Gastroesophageal sphincter (tissue), 4 donors: ENCODE results near the gene KRT84. TPM values are rescaled to one million over a fixed set of nuclear protein-coding genes. Genes with fewer than 3 reads are reported as not detected.

Experiments
- ATAC-seq: fragments of 150-250 bp; one replicate; pipeline ENCODE4 v1.9.1; 2016; ENCODE audit warnings: mild to moderate bottlenecking, moderate library complexity
- H3K27ac ChIP-seq, 4 donors: fragments of 200-600 bp; sonication (generic) in 3 of 4; 1 replicate in 3 of 4; 2 replicates in 1 of 4; pipeline ENCODE4 v1.5.1; 2016 to 2019
- H3K27me3 ChIP-seq: fragments of 200-600 bp; sonication (generic); one replicate; pipeline ENCODE4 v1.5.1; 2019
- H3K36me3 ChIP-seq, 2 donors: fragments of 200-600 bp; sonication (generic); one replicate each; pipeline ENCODE4 v1.5.1; 2019; ENCODE audit warnings: control low read depth in 1 of 2
- H3K4me1 ChIP-seq, 3 donors: fragments of 200-600 bp; sonication (generic); 1 replicate in 2 of 3; 2 replicates in 1 of 3; pipeline ENCODE4 v1.5.1; 2016 to 2019; ENCODE audit warnings: control low read depth in 2 of 3
- H3K4me3 ChIP-seq, 2 donors: fragments of 200-600 bp; sonication (generic); one replicate each; pipeline ENCODE4 v1.5.1; 2019; ENCODE audit warnings: mild to moderate bottlenecking in 1 of 2, moderate library complexity in 1 of 2
- H3K9me3 ChIP-seq, 3 donors: fragments of 200-600 bp; sonication (generic); one replicate each; pipeline ENCODE4 v1.5.1; 2017 to 2019; ENCODE audit warnings: control low read depth in 2 of 3
- CTCF ChIP-seq, 4 experiments: fragments of 200-600 bp in 2 of 4; fragments of 450-650 bp in 2 of 4; sonication (generic) in 1 of 4; IDR thresholded peaks; one replicate each; pipeline ENCODE4 v1.5.1; 2017 to 2019; ENCODE audit warnings: antibody characterized with exemption in 4 of 4, mild to moderate bottlenecking in 2 of 4, moderate library complexity in 2 of 4
- EP300 ChIP-seq: sonication (generic); formaldehyde crosslinking; IDR thresholded peaks from one replicate; pipeline ENCODE4 v1.6.1; 2017; ENCODE audit warnings: antibody characterized with exemption, mild to moderate bottlenecking
- POLR2A ChIP-seq, 2 donors: fragments of 450-650 bp; IDR thresholded peaks; one replicate each; pipeline ENCODE4 v1.6.1; 2017; ENCODE audit warnings: antibody characterized with exemption in 2 of 2, mild to moderate bottlenecking in 2 of 2, moderate library complexity in 1 of 2
- POLR2AphosphoS5 ChIP-seq: sonication (generic); formaldehyde crosslinking; IDR thresholded peaks from one replicate; pipeline ENCODE4 v1.6.1; 2017; ENCODE audit warnings: antibody characterized with exemption
- WGBS, 2 donors: methylation state at CpG; one replicate each; pipeline ENCODE4 v1.1.5; 2018; ENCODE audit warnings: low coverage in 1 of 2; 5-methylcytosine and 5-hydroxymethylcytosine counted together
- total RNA-seq, 4 donors: library from RNA; depleted of rRNA; stranded (reverse); fragments of >200 nt; gene quantifications; one replicate each; pipeline ENCODE4 v1.1.0, GENCODE V29; 2016

KRT84 gene
- total RNA-seq, 4 donors from 2014 or later = not detected

DNA sequence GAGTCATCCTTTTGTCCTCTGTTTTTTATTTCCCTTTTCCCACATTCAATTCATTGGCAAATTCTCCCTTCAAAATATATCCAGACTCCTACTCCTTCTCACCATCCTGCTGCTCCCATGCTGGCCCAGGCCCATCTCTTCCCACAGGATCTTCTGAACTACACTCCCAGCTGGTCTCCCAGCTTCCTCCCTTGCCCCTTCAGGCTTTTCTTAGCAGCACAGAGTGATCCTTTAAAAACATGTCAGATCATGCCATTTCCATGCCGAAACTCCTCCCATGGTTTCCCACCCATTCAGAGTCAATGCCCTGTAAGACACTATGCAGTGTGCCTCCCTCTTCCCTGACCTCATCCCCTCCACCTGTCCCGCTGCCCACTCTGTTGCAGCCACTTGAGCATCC lies 2.4 kb upstream of the KRT84 start:
- Histone ChIP-seq H3K4me1 (peaks cover 0 to 9% (median 0%) of the 10 kb centered on the region in 3 donors), H3K27ac (no peak overlapping the region), H3K27me3 (peaks cover 5% of the 10 kb centered on the region), H3K4me3 (no peak overlapping the region), H3K36me3 (no peaks in the 10 kb centered on the region), H3K9me3 (no peaks in the 10 kb centered on the region)
- 93 to 100% methylated on average over 1 to 2 of the region's 2 CpGs for WGBS, 2 donors
- no peak for ATAC-seq
- no peak for TF ChIP-seq POLR2AphosphoS5
- TF ChIP-seq POLR2A (IDR thresholded peaks at IDR 0.05) = no peak
- no peak for TF ChIP-seq CTCF (IDR thresholded peaks at IDR 0.05)
- TF ChIP-seq EP300 = no peak

- TF ChIP-seq EP300 (no peak), CTCF (IDR thresholded peaks at IDR 0.05) (no peak)
- H3K36me3 ChIP-seq = no peaks in the 10 kb centered on the region
- ATAC-seq = no peak
- no CpG with 5 or more reads among the region's 3 CpGs for WGBS, 2 donors
- H3K4me3 ChIP-seq = no peak overlapping the region
- no peaks in the 10 kb centered on the region for H3K9me3 ChIP-seq
- no peak overlapping the region for H3K27ac ChIP-seq
- peaks cover 12% of the 10 kb centered on the region for H3K27me3 ChIP-seq
- H3K4me1 ChIP-seq = no peaks in the 10 kb centered on the region
Observed at GRCh38 chr12:52383331-52383730, 2.1 kb downstream of the KRT84 start.

DNA sequence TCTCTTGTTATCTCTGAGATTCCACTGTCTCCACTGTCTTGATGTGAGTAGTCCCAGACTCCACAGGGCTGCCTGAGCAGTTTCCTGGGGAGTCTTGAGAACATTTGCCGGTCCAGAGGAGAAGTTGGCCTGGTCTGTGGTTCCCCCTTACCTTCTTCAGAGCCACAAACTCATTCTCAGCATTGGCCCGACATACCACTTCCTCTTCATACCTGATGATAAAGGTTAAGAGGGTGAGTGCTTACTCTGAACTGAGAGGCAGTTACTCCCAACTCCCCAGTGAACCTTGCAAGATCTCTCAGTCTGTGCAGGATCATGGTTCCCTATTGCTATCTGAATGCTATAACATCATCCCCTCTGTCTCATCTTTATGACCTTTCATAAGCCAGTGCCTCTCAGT lies 2.6 kb downstream of the KRT84 start:
- TF ChIP-seq EP300 = no peak
- no peak for TF ChIP-seq POLR2AphosphoS5
- TF ChIP-seq CTCF (IDR thresholded peaks at IDR 0.05) = no peak
- TF ChIP-seq POLR2A (IDR thresholded peaks at IDR 0.05) = no peak
- no peaks in the 10 kb centered on the region for H3K36me3 ChIP-seq
- no peaks in the 10 kb centered on the region for H3K4me1 ChIP-seq
- no peak overlapping the region for H3K4me3 ChIP-seq
- ATAC-seq = no peak
- no peak overlapping the region for H3K27ac ChIP-seq
- no peaks in the 10 kb centered on the region for H3K9me3 ChIP-seq
- peaks cover 16% of the 10 kb centered on the region for H3K27me3 ChIP-seq
- 63% methylated on average over 2 of the region's 2 CpGs; no CpG with 5 or more reads in 1 of the 2 donors for WGBS, 2 donors

- H3K27ac ChIP-seq = no peak overlapping the region
- no peaks in the 10 kb centered on the region for H3K36me3 ChIP-seq
- no peak for ATAC-seq
- 82% methylated on average over 4 of the region's 8 CpGs; no CpG with 5 or more reads in 1 of the 2 donors for WGBS, 2 donors
- no peaks in the 10 kb centered on the region for H3K9me3 ChIP-seq
- H3K4me3 ChIP-seq = no peak overlapping the region
- no peak for TF ChIP-seq CTCF (IDR thresholded peaks at IDR 0.05)
- TF ChIP-seq POLR2A (IDR thresholded peaks at IDR 0.05) = no peak
- TF ChIP-seq POLR2AphosphoS5 = no peak
- TF ChIP-seq EP300 = no peak
- no peaks in the 10 kb centered on the region for H3K4me1 ChIP-seq
- H3K27me3 ChIP-seq = peaks cover 26% of the 10 kb centered on the region
Observed at GRCh38 chr12:52381206-52381605, 4.2 kb downstream of the KRT84 start.

DNA sequence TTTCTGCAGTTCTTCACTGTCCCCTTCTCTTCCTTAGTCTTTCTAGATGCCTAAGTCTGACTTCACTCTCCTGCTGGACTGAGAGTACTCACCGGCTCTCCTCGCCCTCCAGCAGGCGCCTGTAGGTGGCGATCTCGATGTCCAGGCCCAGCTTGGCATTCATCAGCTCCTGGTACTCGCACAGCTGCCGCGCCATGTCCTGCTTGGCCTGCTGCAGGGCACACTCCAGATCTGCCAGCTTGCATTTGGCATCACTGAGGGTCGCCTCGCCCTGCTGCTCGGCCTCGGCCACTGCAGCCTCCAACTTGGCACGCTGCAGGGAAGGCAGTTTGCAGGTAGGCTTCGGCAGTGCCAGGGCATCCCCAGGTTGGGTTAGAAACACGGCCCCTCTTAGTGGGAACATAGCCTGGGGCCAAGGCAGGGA lies 5.2 kb downstream of the KRT84 start:
- Histone ChIP-seq H3K27ac (no peak overlapping the region), H3K4me3 (no peak overlapping the region), H3K27me3 (peaks cover 26% of the 10 kb centered on the region), H3K36me3 (no peaks in the 10 kb centered on the region), H3K4me1 (no peaks in the 10 kb centered on the region), H3K9me3 (no peaks in the 10 kb centered on the region)
- TF ChIP-seq POLR2A (IDR thresholded peaks at IDR 0.05) (no peak), CTCF (IDR thresholded peaks at IDR 0.05) (peak in 1 of 4 experiments; percentile 31), EP300 (no peak), POLR2AphosphoS5 (no peak)
- no peak for ATAC-seq
- 24 to 48% methylated on average over 5 to 6 of the region's 15 CpGs for WGBS, 2 donors
